ENCODE results near the gene MCF2L2. TPM values are rescaled to one million over a fixed set of nuclear protein-coding genes. Genes with fewer than 3 reads are reported as not detected.
A peak's percentile ranks its signal among the peaks of the same experiment; 100 is the strongest.

The MCF2L2 gene
- total and polyA plus RNA-seq, 2 of the 13 experiments (the other 11 are each of a cell fraction or from before 2014, with no cell fraction given): not detected

DNA sequence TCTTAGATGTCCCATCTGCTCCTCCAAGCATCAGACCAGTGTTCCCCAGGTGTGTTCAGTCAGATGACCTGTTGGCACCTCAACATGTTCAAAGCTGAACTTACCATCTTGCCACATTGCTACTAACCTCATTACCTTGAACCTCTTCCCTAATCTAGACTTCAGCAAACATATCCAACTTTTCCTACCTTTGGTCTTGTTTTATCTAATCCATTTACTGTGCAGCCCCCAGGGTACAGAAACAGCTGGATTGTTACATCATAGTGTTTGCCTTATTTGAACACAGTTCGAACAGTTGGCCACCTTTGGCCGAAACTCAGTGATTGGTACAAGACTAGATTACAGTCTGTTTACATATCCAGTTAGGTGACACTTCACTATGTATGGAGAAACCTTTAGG, 36.1 kb upstream of the MCF2L2 start (continued):
- TF ChIP-seq, protein P1, sequence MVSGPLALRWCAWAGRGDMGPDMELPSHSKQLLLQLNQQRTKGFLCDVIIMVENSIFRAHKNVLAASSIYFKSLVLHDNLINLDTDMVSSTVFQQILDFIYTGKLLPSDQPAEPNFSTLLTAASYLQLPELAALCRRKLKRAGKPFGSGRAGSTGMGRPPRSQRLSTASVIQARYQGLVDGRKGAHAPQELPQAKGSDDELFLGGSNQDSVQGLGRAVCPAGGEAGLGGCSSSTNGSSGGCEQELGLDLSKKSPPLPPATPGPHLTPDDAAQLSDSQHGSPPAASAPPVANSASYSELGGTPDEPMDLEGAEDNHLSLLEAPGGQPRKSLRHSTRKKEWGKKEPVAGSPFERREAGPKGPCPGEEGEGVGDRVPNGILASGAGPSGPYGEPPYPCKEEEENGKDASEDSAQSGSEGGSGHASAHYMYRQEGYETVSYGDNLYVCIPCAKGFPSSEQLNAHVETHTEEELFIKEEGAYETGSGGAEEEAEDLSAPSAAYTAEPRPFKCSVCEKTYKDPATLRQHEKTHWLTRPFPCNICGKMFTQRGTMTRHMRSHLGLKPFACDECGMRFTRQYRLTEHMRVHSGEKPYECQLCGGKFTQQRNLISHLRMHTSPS (CRISPR knock-in tag; IDR thresholded peaks at IDR 0.05; ENCODE audit: low read depth): 0 out of 2 replicates have a peak, but pooled peaks have one; percentile 28
- no peak for TF ChIP-seq NONO (IDR thresholded peaks at IDR 0.05)
- TF ChIP-seq NONO (CRISPR knock-in tag; conservative IDR thresholded peaks at IDR 0.05): peak; percentile 85
- no peak; the same call in 1 of the 2 replicates for TF ChIP-seq ZNF558 (CRISPR knock-in tag; IDR thresholded peaks at IDR 0.05; ENCODE audit: borderline replicate concordance)
- no peak for TF ChIP-seq HDAC6 (IDR thresholded peaks at IDR 0.05; ENCODE audit: low read depth, low read length)
- no peak for TF ChIP-seq ISX (CRISPR knock-in tag; conservative IDR thresholded peaks at IDR 0.05)
- no peak for TF ChIP-seq STAT5B (CRISPR knock-in tag; IDR thresholded peaks at IDR 0.05)
- TF ChIP-seq KDM6A (CRISPR knock-in tag; IDR thresholded peaks at IDR 0.05; ENCODE audit: low read depth): peak; percentile 42; the same call in 1 of the 2 replicates
- no peak for TF ChIP-seq DNMT1 (CRISPR knock-in tag; IDR thresholded peaks at IDR 0.05)
- no peak for TF ChIP-seq MATR3 (CRISPR knock-in tag; IDR thresholded peaks at IDR 0.05)
- TF ChIP-seq, protein P2, sequence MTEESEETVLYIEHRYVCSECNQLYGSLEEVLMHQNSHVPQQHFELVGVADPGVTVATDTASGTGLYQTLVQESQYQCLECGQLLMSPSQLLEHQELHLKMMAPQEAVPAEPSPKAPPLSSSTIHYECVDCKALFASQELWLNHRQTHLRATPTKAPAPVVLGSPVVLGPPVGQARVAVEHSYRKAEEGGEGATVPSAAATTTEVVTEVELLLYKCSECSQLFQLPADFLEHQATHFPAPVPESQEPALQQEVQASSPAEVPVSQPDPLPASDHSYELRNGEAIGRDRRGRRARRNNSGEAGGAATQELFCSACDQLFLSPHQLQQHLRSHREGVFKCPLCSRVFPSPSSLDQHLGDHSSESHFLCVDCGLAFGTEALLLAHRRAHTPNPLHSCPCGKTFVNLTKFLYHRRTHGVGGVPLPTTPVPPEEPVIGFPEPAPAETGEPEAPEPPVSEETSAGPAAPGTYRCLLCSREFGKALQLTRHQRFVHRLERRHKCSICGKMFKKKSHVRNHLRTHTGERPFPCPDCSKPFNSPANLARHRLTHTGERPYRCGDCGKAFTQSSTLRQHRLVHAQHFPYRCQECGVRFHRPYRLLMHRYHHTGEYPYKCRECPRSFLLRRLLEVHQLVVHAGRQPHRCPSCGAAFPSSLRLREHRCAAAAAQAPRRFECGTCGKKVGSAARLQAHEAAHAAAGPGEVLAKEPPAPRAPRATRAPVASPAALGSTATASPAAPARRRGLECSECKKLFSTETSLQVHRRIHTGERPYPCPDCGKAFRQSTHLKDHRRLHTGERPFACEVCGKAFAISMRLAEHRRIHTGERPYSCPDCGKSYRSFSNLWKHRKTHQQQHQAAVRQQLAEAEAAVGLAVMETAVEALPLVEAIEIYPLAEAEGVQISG (CRISPR knock-in tag; IDR thresholded peaks at IDR 0.05): peak; percentile 49; the same call in 1 of the 2 replicates
- TF ChIP-seq, protein P3, sequence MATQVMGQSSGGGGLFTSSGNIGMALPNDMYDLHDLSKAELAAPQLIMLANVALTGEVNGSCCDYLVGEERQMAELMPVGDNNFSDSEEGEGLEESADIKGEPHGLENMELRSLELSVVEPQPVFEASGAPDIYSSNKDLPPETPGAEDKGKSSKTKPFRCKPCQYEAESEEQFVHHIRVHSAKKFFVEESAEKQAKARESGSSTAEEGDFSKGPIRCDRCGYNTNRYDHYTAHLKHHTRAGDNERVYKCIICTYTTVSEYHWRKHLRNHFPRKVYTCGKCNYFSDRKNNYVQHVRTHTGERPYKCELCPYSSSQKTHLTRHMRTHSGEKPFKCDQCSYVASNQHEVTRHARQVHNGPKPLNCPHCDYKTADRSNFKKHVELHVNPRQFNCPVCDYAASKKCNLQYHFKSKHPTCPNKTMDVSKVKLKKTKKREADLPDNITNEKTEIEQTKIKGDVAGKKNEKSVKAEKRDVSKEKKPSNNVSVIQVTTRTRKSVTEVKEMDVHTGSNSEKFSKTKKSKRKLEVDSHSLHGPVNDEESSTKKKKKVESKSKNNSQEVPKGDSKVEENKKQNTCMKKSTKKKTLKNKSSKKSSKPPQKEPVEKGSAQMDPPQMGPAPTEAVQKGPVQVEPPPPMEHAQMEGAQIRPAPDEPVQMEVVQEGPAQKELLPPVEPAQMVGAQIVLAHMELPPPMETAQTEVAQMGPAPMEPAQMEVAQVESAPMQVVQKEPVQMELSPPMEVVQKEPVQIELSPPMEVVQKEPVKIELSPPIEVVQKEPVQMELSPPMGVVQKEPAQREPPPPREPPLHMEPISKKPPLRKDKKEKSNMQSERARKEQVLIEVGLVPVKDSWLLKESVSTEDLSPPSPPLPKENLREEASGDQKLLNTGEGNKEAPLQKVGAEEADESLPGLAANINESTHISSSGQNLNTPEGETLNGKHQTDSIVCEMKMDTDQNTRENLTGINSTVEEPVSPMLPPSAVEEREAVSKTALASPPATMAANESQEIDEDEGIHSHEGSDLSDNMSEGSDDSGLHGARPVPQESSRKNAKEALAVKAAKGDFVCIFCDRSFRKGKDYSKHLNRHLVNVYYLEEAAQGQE (IDR thresholded peaks at IDR 0.05; ENCODE audit: borderline replicate concordance in 1 of 2, low read depth in 1 of 2, low read length in 2 of 2): no peak
- TF ChIP-seq, protein P4, sequence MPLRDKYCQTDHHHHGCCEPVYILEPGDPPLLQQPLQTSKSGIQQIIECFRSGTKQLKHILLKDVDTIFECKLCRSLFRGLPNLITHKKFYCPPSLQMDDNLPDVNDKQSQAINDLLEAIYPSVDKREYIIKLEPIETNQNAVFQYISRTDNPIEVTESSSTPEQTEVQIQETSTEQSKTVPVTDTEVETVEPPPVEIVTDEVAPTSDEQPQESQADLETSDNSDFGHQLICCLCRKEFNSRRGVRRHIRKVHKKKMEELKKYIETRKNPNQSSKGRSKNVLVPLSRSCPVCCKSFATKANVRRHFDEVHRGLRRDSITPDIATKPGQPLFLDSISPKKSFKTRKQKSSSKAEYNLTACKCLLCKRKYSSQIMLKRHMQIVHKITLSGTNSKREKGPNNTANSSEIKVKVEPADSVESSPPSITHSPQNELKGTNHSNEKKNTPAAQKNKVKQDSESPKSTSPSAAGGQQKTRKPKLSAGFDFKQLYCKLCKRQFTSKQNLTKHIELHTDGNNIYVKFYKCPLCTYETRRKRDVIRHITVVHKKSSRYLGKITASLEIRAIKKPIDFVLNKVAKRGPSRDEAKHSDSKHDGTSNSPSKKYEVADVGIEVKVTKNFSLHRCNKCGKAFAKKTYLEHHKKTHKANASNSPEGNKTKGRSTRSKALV (CRISPR knock-in tag; IDR thresholded peaks at IDR 0.05): peak; percentile 50; the same call in 1 of the 2 replicates
- no peak for TF ChIP-seq ZNF703 (CRISPR knock-in tag; IDR thresholded peaks at IDR 0.05; ENCODE audit: borderline replicate concordance)
- TF ChIP-seq RARA (CRISPR knock-in tag; IDR thresholded peaks at IDR 0.05): peak; percentile 72
- TF ChIP-seq CEBPG (CRISPR knock-in tag; IDR thresholded peaks at IDR 0.05): peak; percentile 83
- peak; percentile 98 for TF ChIP-seq FOXJ3 (CRISPR knock-in tag; IDR thresholded peaks at IDR 0.05; ENCODE audit: borderline replicate concordance)
- no peak for TF ChIP-seq ZNF510 (CRISPR knock-in tag; IDR thresholded peaks at IDR 0.05; ENCODE audit: low read depth)
- peak; percentile 60; the same call in 1 of the 2 replicates for TF ChIP-seq ARNTL (CRISPR knock-in tag; IDR thresholded peaks at IDR 0.05)
- no peak for TF ChIP-seq IKZF1 (IDR thresholded peaks at IDR 0.05)
- peak; percentile 39; the same call in 1 of the 2 replicates for TF ChIP-seq ZNF788 (CRISPR knock-in tag; IDR thresholded peaks at IDR 0.05; ENCODE audit: borderline replicate concordance)
- TF ChIP-seq ZBTB7A (CRISPR knock-in tag; IDR thresholded peaks at IDR 0.05): peak; percentile 68; the same call in 1 of the 2 replicates

All from HepG2 (cell line).